GM19099 (cell line): ENCODE results near the gene KIF7.

Source experiments
- POLR2A ChIP-seq: IDR thresholded peaks from 3 replicates; pipeline ENCODE4 v1.6.1; 2011; ENCODE audit warnings: low read depth; ENCODE audit not compliant: insufficient read length; ENCODE audit errors: extremely low read depth

Gene KIF7

DNA sequence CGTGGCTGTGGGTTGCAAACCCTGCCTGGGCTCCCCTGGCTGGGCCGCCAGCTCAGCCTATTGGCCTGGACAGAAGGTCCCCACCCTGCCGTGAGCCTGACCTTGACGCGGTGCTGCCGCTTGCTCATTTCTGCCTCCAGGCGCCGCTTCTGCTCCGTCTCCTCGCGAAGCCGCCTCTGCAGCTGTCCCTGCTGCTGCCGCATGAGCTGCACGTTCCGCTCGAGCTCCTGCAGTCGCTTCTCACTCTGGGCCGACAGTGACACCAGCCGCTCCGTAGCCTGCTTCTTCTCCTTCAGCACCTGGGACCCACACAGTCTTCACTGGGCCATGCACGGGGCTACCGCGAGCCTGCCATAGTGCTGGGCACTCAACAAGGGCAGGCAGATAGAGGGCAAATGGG is 21.7 kb downstream of the KIF7 start:
- no peak for TF ChIP-seq POLR2A

DNA sequence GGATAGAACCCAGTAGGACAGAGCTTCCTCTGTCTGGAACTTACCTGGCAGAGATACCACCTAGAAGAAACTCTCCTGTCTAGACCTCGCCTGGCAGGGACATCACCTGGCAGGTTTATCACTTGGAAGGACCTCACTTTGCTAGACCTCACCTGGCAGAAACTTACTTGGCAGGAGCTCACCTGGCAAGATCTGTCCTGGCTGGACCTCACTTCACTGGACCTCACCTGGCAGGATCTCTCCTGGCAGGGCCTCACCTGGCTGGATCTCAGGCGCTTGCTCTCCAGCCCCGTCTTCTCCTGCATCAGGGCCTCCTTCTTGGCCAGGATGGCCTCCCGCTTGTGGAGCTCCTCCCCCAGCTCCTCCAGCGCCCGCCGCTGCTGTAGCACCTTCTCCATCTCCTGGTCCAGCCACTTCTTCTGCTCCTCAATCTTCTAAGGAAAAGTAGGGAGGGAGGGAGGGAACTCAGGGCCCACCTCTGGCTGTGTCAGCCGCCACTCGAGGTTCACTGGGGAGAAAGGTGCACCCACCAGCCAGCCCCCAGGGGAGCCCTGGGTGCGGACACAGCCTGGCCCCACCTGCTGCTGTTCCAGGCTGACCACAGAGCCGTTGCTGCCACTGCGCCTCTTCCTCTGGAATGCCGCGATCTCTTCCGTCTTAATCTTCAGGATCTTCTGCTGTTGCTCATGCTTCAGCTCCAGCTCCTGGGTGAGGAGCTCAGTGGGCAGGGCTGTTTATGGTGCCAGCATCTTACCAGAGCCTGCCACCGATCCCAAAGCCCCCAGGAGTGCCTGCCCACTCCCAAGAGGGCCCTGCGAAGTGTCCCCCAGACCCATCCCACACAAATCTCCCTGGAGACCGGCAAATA is 22.5 kb downstream of the KIF7 start:
- no peak for TF ChIP-seq POLR2A

DNA sequence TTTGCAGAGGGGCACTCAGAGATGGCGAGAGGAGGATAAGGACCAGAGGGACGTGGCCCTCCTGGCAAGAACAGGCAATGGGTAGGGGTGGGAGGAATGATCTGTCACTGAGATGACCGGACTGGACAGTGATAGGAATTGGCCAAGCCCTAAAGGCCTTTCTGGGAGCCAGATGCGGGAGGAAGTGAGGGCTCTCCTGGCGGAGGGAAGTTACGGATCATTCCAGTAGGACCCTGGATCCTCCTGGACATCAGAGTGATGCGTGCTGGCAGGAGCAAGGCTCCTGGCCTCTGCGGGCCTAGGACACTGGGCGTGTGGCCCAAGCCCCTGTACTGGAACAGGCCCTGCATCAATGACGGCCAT is 23.4 kb downstream of the KIF7 start:
- TF ChIP-seq POLR2A, result no peak

DNA sequence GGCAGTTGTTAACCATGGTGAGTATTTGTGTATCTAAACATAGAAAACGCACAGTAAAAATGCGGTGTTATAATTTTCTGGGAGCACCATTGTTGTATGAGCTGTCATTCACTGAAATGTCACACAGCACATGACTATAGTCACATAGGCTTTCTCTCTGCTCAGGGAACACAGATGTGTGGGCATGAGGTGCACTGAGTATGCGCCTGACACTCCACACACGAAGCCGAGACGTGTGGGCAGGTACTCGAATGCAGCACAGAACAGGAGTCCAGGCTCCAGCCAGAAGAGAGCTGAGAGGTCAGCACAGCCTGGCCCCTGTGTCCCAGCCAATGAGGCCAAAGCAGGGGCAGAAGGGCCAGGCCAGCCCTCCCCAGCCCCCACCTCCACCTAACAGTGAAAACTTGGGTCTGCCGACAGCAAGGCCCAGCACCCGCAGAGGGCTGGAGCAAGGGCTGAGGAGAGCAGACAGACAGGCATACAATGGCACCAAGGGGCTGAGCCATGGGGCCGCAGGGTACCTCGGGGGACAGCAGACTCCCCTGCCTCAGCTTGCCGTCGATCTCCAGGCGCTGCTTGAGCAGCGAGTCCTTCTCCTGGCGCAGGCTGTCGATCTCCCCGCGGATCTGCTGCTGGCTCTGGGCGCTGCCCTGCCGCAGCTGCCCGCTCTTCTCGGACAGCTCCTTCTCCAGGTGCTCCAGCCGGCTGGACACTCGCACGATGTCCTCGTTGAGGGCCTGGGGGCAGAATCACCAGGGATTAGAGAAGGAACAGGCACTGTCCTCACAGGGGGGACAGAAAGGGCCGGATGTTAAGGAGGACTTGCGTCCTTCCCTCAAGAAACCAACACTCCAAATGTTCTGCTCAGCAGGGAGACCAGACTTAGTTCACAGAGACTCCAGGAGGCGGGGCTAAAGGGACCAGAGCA is 24.0 kb downstream of the KIF7 start:
- no peak for TF ChIP-seq POLR2A

DNA sequence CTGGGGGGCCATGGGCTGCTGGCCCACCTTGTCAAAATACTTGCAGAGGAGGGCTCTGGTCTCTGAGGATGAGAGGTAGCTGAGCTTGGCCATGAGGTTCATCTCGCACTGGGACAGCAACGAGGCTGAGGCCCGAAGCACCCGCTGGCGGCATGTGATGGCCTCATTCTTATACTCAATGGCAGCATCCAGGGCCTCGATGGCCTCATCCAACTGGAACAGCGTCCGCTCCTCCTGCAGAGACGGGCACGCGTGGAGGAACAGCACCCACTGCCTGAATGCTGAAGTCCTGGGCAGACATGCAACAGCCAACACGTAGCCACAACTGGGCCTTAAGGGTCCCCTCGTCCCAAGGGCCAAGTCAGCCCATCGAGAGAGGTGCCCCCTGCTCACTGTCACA is 25.0 kb downstream of the KIF7 start:
- TF ChIP-seq POLR2A, result no peak

DNA sequence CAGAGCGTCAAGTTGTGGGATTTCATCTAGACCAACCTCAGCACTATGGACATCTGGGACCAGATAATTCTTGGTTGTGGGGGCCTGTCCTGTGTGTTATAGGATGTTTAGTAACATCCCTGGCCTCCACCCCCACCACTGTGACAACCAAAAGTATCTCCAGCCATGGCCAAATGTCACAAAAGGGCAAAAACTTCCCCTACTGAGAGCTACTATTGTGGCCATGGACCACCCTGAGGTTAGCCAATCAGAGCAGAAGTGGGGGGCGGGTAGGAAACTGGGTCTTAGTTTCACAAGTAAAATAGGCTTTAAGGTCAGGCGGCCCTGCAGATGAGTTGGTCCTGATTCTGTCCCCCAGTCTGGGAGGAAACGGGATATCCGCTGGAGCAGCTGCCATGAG is 25.4 kb downstream of the KIF7 start:
- no peak for TF ChIP-seq POLR2A

DNA sequence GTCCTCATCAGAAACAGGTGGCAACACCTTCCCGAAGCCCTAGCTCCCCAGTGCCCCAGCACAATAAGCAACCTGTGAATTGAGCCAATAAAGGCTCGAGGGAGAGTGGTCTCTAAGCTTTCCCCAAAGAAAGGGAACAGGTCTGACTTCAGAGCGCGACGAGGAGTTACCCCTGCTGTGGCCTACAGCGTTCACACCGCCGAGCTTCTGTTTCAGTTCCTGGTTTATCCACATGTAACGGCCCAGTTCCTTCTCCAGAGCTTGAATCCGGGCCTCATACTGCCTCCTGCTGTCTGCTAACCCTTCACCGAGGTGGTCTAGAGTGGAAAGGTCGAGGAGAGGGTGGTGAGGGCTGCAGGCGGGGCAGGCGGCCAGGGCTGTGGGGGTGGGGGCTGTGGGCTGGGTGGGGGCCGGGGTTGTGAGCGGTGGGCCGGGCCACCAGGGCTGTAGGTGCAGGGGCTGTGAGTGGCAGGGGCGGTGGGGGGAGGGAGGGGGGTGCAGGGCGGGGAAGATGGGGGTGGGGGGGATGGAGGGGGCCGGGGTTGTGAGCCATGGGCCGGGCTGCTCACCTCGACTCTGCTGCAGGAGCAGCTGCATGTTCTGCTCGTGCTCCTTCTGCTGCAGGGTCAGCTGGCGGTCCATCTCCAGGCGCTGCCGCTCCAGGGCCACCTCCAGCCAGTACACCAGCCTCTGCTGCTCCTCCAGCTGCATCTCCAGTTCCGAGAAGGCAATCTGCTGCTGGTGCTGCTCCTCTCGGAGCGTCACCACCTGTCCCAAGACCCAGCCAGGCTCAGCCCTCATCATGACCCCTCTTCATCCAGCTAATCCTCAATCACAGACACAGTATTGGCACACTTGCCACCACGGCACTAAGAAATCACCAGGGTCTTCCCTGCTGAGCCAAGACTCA is 26.2 kb downstream of the KIF7 start:
- no peak for TF ChIP-seq POLR2A

DNA sequence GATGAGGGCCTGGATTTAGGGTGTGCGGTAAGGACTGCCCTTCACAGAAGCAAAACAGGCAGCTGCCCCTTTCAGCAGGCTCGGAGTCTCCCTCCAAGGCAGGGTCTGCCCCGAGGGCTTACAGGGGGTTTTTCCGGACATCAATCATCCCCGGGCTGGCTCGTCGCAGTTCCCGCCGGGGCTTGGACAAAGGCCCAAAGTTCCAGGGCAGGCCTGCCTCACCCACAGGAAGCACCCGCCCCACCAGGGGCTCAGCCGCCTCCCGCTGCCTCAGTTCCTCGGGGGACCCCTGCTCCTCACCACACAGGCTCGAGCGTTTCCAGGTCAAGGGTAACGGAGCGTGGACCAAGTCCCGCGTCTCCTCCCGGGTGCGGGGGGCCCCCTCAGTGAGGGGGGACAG is 27.0 kb downstream of the KIF7 start:
- TF ChIP-seq POLR2A, result no peak

DNA sequence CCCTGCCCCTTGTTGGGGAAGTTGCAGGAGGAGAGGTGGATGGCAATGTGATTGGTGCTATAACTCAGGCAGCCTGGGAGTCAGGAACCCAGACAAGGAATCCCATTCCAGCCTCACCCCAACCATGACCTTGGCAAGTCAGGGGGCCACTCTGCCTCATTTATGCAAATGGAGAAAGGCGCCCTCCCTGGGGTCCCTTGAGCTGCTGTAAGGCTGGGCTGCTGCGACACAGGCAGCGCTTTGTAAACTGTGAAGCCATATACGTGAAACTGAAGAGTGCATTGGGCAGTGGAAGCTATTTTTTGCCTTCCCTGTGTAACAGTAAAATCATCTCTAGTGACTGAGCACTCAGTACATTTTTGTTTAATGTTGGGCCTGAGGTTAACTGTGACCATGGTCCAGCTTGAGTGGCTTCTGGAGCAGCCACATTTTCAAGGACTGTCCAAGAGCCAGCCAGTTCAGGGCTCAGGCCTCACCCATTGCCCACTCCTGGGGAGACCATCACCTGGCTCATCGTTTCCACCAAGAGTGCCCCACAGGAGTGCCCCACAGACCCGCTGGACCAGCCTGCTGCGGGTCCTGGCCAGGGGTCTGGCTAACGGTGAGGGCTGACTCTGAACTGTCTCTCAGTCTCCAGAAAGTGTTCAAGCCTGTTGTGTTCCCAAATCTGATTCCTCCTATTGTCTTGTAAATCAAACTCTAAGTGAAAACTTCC is 27.9 kb downstream of the KIF7 start:
- TF ChIP-seq POLR2A, result no peak

DNA sequence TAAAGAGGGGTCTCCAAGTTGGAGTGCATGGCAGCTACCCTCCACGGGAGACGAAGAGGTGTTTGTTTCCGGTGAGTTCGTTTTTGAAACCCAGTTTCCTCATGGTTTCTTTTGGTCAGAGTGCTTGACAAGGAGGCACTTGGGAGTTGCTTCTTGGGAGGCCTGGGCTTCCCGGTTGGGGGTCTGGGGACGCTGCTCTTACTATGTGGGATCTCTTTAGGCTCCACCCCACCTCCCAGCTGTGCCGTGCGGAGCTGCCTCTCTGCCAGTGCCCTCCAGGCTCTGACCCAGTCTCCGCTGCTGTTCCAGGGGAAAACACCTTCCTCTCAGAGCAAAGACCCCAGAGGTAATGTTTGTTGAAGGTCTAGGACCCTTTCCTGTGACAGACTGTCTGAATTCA is 29.6 kb downstream of the KIF7 start:
- no peak for TF ChIP-seq POLR2A

DNA sequence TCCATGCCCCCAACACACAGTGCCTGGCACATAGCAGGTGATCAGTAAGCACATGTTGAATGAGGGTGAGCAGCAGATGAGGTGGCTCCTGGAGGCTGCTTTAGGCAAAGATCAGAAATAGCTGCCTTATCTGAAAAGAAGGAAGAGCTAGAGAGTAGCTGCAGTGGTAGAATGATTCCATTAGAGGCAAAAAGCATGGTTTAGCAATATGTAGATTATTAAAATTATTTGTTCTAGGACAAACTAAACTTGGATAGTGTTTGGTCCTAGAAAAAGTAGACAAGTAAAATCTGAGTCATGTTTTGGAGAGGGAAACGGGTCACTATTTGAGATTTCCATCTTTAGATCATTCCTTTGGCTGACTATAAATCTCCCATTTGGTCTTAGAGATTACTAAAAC is 32.1 kb downstream of the KIF7 start:
- no peak for TF ChIP-seq POLR2A

DNA sequence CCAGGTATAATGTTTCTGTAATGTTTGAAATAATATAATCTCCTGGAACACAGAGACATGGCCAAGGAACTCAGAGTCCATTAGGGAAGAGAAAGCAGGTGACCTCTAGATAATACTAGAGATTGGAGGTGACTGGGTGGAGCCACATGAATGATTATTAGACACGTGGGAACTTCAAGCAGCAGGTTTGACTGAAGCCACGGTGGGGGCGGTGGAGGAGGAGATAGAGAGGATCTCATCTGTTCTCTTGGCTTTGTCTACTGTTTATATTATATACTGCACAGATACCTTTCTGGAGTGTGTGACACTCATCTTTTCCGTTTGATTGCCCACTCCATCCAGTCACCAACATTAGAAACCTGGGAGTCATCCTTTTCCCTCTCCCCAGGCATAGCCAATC is 33.7 kb downstream of the KIF7 start:
- no peak for TF ChIP-seq POLR2A

DNA sequence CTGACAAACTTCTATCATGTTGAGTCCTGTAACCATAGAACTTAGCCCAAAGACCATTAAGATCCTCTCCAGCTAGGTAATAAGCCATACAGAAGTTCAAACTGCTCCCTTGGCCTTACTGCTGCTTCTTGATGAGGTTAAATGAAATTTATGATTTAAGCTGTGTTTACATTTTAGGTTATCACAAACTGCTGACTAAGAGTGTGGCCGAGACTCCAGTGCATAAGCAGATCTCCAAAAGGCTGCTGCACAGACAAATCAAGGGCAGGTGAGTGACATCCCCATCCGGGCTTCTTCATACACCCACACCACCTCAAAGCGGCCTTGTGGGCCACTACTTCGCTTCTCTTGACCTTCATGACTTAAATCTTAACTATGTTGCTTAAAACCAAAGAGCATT is 39.0 kb downstream of the KIF7 start:
- TF ChIP-seq POLR2A, result no peak

DNA sequence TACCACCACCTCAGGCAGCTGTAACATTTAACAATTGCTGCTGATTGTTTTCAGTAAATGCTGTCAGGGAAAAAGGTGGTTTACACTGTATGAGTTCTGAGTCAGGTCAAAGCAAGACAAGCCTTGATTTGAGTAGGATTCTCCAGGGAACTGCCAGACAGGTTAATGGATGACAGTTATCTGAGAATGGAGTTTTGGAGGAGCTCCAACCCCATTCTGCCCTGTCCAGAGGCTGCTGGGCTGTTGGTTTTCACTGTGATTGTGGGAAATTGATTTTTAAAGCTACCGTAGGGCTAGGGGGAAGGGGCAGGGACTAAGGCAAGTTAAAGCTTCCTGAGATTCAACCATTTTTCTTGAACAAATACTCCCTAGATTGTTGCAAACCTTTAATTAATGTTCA is 40.1 kb downstream of the KIF7 start:
- no peak for TF ChIP-seq POLR2A
